GM10847 (cell line): ENCODE results near the gene PPP2R5B.

ENCODE experiments used
- POLR2A ChIP-seq: IDR thresholded peaks from 2 replicates; pipeline ENCODE4 v1.6.1; 2011; ENCODE audit not compliant: insufficient read length; ENCODE audit errors: extremely low read depth

The PPP2R5B gene

GRCh38 chr11:64926689-64927088 is 2.2 kb downstream of the PPP2R5B start:
- no peak for TF ChIP-seq POLR2A

DNA sequence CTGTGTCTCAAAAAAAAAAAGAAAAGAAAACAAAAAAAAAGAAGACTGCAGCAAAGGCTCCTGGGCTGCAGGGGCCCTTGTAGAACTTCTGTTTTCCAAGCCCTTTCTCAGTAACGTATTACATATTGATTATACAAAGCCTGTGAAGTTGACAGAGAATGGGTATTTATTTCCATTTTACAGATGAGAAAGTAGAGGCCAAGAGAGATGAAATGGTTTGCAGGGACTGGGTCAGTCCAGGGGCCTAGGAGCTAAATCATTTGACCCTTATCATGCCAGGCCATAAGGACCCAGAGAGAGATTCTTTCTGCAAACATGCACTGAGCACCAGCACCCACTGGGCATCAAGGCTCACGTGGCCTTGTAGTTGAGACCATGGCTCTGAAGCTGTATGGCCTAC is 4.5 kb downstream of the PPP2R5B start:
- TF ChIP-seq POLR2A: no peak

GRCh38 chr11:64929625-64930024 is 5.1 kb downstream of the PPP2R5B start:
- no peak for TF ChIP-seq POLR2A

DNA sequence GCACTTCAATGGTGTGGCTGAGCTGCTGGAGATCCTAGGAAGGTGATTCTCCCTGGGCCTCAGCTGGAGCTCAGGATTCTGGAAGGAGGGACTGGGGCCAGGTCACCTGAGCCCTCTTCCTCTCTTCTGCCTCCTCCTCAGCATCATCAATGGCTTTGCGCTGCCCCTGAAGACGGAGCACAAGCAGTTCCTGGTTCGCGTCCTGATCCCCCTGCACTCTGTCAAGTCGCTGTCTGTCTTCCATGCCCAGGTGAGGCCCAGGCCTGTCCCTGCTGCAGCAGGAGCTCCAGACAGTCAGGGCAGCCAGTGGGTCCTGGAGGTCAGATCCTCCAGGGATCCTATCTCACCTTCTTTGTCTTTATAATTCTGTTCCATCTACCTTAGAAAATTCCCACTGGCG is 5.9 kb downstream of the PPP2R5B start:
- TF ChIP-seq POLR2A: no peak

DNA sequence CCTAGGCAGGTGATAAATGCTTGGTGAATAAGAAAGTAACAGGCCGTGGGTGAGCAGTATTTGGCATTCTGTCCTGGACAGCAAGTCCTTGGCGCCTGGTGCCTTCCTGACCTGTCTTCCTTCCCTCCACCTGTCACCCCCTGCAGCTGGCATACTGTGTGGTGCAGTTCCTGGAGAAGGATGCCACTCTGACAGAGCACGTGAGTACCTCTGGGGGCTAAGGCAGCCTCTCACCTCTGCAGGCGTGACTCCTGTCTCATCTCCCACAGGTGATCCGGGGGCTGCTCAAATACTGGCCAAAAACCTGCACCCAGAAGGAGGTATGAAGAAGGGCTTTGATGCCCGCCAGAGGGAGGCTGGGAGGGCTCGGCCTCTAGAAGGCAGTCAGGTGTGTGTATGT is 6.8 kb downstream of the PPP2R5B start:
- TF ChIP-seq POLR2A: no peak

DNA sequence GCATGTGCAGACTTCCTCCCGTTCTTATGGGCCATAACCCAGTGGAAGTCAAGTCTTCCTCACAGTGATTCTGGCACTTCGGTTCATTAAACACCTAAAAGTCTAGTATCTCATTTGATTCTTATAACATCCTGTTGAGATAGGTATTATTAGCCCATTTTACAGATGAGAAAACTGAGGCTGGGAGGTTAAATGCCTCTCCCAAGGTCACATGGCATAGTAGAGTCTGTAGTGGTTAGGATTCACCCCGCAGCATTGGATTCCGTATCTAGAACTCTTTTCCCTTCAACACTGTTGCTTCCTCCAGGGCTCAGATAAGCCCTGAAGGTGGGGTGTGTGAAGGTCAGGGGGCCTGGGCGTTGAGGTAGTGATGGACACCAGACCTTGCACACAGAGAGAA is 7.8 kb downstream of the PPP2R5B start:
- no peak for TF ChIP-seq POLR2A

DNA sequence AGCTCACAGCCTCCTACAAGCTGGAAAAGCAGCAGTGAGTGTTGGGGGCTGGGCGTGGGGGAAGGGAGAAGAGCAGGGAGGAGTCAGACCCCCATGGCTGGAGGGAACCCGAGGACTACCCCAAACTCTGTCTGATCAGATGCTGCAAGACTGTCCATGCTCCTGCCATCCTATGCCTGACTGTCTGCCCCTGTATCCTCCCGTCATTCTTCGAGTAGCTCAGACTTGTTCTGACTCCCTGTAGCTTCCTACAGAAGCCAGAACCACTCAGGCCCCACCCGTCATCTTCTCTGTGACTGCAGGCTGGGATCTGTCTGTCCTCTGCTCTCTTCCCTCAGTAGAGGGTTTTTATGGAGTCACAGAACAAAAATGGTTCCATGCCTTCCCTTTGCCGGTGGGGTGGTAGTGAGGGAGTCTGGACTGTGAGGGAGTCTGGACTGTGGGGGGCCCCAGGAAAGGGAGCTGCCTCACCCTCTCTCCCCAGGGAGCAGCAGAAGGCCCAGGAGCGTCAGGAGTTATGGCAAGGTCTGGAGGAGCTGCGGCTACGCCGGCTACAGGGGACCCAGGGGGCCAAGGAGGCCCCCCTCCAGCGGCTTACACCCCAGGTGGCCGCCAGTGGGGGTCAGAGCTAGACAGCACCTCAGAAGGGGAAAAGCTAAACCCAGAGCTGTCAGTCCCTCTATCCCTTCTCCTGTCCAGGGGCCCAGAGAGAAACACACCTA is 8.9 kb downstream of the PPP2R5B start:
- TF ChIP-seq POLR2A: no peak

- no peak for TF ChIP-seq POLR2A
Observed at GRCh38 chr11:64933935-64934681, 9.6 kb downstream of the PPP2R5B start.

DNA sequence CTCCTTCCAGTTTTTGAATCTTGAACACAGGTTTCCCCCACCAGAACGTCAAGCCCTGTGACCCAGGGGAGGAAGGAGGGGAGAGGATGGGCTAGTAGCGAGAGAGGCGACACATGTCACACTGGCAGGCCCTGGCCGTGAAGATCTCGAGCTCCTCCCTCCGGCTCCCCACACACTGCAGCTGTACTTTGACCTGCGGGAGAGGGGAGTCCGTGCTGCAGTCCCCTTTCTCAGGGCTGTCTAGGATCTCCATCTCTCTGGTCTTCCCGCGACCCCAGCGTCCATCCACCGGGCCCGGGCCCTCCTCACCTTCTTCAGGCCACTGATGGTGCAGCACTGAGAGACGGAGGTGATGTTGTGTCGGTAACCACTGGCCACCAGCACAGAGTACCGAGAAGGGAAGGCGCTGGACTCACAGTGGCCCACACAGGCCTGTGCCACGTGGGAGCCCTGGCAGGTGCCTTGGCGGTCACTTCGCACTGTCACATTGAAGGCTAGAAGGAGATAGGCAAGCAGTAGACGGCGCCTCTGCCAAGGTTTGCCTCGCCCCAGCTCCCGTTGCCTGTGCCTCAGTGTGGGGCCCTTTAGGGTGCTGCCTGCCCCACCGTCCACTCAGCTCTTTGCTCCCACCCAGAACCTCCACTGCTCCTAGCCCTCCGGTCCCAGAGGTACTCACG is 10.3 kb downstream of the PPP2R5B start:
- TF ChIP-seq POLR2A: no peak

DNA sequence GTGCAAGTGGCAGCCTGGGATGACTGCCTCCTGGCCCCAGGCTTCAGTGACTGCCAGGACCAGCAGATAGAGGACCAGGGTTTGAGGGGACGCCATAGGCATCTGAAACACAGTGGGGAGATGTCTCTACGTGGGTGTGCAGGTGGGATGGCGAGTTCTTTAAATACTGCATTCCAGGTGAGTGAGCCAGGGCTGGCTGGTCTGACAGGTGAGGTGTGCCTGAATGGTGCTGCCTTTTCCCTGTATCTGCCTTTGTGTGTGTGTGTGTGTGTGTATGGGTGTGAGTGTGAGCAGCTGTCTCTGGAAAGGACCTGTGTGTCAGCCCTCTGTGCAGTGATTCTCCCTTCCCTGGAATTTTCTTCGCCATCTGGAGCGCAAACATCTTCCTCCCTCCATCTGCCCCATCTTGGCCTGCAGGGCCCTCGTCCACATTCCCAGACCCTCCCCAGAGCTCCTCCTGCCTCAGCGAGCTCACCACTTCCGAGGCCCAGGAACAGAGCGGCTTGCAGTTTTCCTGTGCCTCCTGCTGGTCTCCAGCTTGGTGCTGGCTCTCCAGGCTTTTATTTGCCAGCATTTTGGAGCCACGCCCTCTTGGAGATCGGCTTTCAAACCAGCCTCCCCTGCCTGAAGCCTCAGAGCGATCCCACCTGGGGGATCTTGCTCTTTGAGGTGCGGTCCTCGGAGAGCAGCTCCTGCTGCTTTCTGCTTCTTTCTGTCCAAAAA is 11.0 kb downstream of the PPP2R5B start, which contains the start of gene GPHA2:
GPHA2 (minus strand) TSS at position 535 of the 723 bp plus-strand sequence; CDS start at position 102, 433 bp downstream.
- TF ChIP-seq POLR2A: no peak

GRCh38 chr11:64936539-64936938 is 12.1 kb downstream of the PPP2R5B start:
- no peak for TF ChIP-seq POLR2A

GRCh38 chr11:64947208-64947814 is 22.8 kb downstream of the PPP2R5B start:
- TF ChIP-seq POLR2A: no peak

- TF ChIP-seq POLR2A: no peak
Observed at GRCh38 chr11:64951529-64951928, 27.0 kb downstream of the PPP2R5B start.

- no peak for TF ChIP-seq POLR2A
Observed at GRCh38 chr11:64954201-64954600, 29.7 kb downstream of the PPP2R5B start.

DNA sequence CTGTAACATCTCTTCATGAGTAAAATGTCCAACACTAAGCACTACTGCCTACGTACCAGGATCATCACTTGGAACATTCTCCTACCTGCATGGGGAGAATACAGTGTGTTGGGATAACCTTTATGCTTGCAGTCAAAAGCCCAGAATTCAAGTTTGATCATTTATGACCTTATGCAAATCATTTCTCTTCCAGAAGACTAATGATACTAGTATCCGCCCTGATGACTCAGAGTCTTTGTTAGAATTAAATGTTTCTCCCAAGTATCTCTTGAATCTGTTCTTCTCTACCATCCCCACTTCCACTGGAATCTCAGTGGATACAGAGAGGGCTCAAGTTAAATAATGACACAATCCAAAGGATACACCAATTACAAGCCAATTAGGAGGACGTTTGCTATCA is 35.0 kb downstream of the PPP2R5B start:
- no peak for TF ChIP-seq POLR2A
